ENCODE results near the gene C17orf75. TPM values are rescaled to one million over a fixed set of nuclear protein-coding genes. Genes with fewer than 3 reads are reported as not detected.
"Not testable (repeated sequence)": the region's sequence is repeated elsewhere in the genome, so short reads cannot be mapped to it uniquely, and the experiment has no call there.

C17orf75 gene
- total RNA-seq, 2 experiments from 2014 or later, result 30.8 to 32.7 TPM

DNA sequence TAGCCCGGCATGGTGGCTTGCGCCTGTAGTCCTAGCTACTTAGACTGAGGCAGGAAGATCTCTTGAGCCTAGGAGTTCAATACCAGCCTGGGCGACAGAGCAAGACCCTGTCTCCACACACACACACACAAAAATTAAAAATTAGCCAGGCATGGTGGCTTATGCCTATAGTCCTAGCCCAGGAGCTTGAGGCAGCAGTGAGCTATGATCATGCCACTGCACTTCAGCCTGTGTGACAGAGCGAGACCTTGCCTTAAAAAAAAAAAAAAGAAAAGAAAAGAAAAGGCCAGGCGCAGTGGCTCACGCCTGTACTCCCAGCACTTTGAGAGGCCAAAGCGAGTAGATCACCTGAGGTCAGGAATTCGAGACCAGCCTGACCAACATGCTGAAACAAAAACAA is 23.9 kb downstream of the C17orf75 start:
- ChIA-PET POLR2A (interaction anchor here (0.5 to 1.5 kb wide), 2 partner anchors 53 to 70 kb away, joined by 3 read pairs; partner anchors contain the start of gene RHBDL3), CTCF (interaction anchor here (0.7 to 2.9 kb wide), 7 partner anchors 23 to 126 kb away, joined by 3 to 15 read pairs (median 4); partner anchors contain the start of gene PSMD11)

DNA sequence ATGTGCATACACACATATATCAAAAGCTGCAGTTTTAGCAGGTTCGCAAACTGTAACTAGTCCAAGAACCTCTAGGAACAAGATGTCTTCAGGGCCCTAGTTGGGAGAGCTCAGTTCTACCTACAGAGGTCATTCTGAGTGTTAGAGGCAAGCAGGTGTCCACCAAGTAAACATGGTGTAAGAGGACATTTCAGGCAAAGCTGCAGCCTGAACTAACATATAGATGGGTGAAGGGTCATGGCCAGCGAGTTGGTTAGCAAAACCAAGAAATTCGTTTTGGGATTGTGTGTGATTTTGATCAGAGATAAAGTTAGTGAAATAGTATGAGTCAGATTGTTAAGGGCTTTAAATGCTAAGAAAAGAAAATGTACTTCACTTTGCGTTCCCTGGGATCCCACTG is 24.6 kb downstream of the C17orf75 start:
- no peaks in the 10 kb centered on the region for H3K9me3 Mint-ChIP-seq
- H3K27me3 Mint-ChIP-seq, result peaks cover 12% of the 10 kb centered on the region
- ATAC-seq (no peak), DNase-seq (no peak)
- TF ChIP-seq CTCF (IDR thresholded peaks at IDR 0.05), result no peak
- intact Hi-C loops (cut with micrococcal nuclease), result no loop called here
- H3K27ac Mint-ChIP-seq, result no peak overlapping the region
- ChIA-PET CTCF (interaction anchor here (0.6 to 1.2 kb wide), 2 partner anchors 21 to 64 kb away, joined by 3 to 4 read pairs; no protein-coding TSS in a partner anchor), POLR2A (interaction anchor here (1.5 kb wide), 1 partner anchor 52 kb away, joined by 3 read pairs; the partner anchor contains the start of gene RHBDL3)
- no peaks in the 10 kb centered on the region for H3K36me3 Mint-ChIP-seq (ENCODE audit: low read depth)
- no peak overlapping the region for H3K4me3 Mint-ChIP-seq
- peaks cover 2% of the 10 kb centered on the region for H3K4me1 Mint-ChIP-seq (ENCODE audit: low read depth)

More for the DNA sequence above, 23.9 kb downstream of the C17orf75 start:
- DNase-seq (no peak), ATAC-seq (no peak)
- no peaks in the 10 kb centered on the region for H3K9me3 Mint-ChIP-seq
- intact Hi-C loops (cut with micrococcal nuclease), result loop anchor here (1.0 kb wide), 1 partner anchor 65 kb away; no protein-coding TSS in a partner anchor
- no peak overlapping the region for H3K27ac Mint-ChIP-seq
- no peak for TF ChIP-seq CTCF (IDR thresholded peaks at IDR 0.05)
- H3K4me3 Mint-ChIP-seq, result no peak overlapping the region
- peaks cover 12% of the 10 kb centered on the region for H3K27me3 Mint-ChIP-seq
- H3K36me3 Mint-ChIP-seq (ENCODE audit: low read depth), result no peaks in the 10 kb centered on the region
- peaks cover 3% of the 10 kb centered on the region for H3K4me1 Mint-ChIP-seq (ENCODE audit: low read depth)

DNA sequence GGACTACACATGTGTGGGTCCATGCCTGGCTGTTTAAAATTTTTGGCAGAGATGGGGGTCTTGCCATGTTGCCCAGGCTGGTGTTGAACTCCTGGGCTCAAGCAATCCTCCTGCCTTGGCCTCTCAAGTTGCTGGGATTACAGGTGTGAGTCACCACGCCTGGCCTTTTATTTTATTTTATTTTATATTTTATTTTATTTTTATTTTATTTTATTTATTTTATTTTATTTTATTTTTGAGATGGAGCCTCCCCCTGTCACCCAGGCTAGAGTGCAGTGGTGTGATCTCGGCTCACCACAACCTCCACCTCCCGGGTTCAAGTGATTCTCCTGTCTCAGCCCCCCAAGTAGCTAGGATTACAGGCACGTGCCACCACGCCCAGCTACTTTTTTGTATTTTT is 25.3 kb downstream of the C17orf75 start:
- H3K27ac Mint-ChIP-seq; H3K9me3 Mint-ChIP-seq; POLR2A ChIA-PET; DNase-seq; ATAC-seq; H3K36me3 Mint-ChIP-seq (ENCODE audit: low read depth); H3K4me3 Mint-ChIP-seq; H3K4me1 Mint-ChIP-seq (ENCODE audit: low read depth); intact Hi-C loops (cut with micrococcal nuclease): not testable (repeated sequence)
- CTCF ChIA-PET, result interaction anchor here (1.2 kb wide), 1 partner anchor 64 kb away, joined by 4 read pairs; no protein-coding TSS in a partner anchor
- peaks cover 12% of the 10 kb centered on the region for H3K27me3 Mint-ChIP-seq

DNA sequence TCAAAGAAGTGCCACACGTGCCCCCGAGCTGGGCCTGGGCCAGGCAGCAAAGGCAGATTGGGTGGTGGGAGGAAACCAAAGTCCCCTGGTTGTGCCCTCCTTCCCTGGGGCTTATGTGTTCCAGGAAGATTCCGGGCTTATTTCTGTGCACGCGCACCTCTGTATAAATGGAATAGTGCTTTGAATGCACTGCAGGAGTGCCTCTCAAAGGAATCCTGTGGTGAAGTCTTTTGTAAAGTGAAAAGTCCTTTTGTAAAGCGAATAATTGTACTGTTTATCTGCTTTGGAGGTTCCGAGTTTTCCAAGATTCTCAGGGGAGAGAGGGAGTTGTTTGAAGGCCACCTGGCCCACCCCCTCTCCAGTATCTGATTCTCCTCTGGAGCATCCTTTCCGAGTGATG is 26.8 kb downstream of the C17orf75 start:
- intact Hi-C loops (cut with micrococcal nuclease), result no loop called here
- H3K36me3 Mint-ChIP-seq (ENCODE audit: low read depth), result no peaks in the 10 kb centered on the region
- ChIA-PET CTCF (interaction anchor here (1.3 kb wide), 1 partner anchor 62 kb away, joined by 7 read pairs; no protein-coding TSS in a partner anchor), POLR2A (interaction anchor here (1.1 kb wide), 1 partner anchor 20 kb away, joined by 3 read pairs; no protein-coding TSS in a partner anchor)
- ATAC-seq (no peak), DNase-seq (no peak)
- peaks cover 12% of the 10 kb centered on the region for H3K27me3 Mint-ChIP-seq
- no peaks in the 10 kb centered on the region for H3K9me3 Mint-ChIP-seq
- no peak overlapping the region for H3K4me3 Mint-ChIP-seq
- no peak overlapping the region for H3K27ac Mint-ChIP-seq
- TF ChIP-seq CTCF (IDR thresholded peaks at IDR 0.05), result no peak
- peaks cover 2% of the 10 kb centered on the region for H3K4me1 Mint-ChIP-seq (ENCODE audit: low read depth)

DNA sequence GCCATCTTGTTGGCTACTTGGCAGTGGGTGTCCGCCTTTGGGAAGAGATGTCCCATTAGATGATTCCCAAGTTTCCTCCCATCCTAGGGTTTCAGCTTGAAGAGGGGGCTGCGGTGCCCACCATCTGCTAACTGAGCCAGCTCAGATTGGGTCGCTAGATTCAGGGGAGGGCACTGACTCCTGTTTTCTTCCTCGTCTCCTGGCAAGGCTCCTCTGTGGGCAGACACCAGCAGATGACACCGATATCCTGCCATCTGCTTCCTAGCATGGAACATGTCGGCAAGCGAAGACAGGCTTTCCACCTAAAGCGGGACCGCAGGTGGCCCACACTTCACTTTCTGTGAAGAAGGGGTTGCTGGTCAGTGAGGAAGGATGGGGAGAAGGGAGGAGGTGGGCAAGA is 27.3 kb downstream of the C17orf75 start:
- intact Hi-C loops (cut with micrococcal nuclease), result no loop called here
- ChIA-PET POLR2A (no interaction called here), CTCF (interaction anchor here (1.3 kb wide), 1 partner anchor 61 kb away, joined by 7 read pairs; no protein-coding TSS in a partner anchor)
- Mint-ChIP-seq H3K27me3 (peaks cover 12% of the 10 kb centered on the region), H3K36me3 (ENCODE audit: low read depth) (no peaks in the 10 kb centered on the region), H3K27ac (no peak overlapping the region), H3K4me3 (no peak overlapping the region), H3K4me1 (ENCODE audit: low read depth) (peaks cover 2% of the 10 kb centered on the region), H3K9me3 (no peaks in the 10 kb centered on the region)
- no peak for TF ChIP-seq CTCF (IDR thresholded peaks at IDR 0.05)
- DNase-seq (no peak), ATAC-seq (no peak)
